Measurements from ENCODE around the gene AP3M1. TPM values are rescaled to one million over a fixed set of nuclear protein-coding genes. Genes with fewer than 3 reads are reported as not detected.
A peak's percentile ranks its signal among the peaks of the same experiment; 100 is the strongest.

AP3M1 gene
- total RNA-seq, 1 donor from 2014 or later = 28.0 TPM

DNA sequence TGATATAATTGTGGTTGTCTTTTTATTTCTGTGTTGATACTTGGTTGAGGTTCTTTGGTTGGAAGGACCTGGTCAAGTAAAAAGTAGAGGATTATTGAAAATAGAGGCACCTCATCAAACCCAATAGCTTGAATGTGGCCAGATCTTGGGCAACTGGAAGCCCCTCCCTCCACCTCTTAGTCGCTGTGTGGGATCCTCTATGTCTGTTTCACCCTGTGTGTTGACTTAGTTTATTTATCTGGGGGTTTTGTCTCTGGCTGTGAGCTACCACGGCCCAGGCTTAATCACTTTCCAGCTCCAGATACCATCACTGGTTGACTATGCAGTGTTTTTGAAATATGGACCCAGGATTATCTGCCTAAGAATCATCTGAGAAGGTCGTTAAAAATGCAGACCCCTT, 58.3 kb downstream of the AP3M1 start:
- DNase-seq (ENCODE audit: missing footprints) = no peak
- intact Hi-C loops (cut with DNase I) = no loop called here
- no peak for ATAC-seq

DNA sequence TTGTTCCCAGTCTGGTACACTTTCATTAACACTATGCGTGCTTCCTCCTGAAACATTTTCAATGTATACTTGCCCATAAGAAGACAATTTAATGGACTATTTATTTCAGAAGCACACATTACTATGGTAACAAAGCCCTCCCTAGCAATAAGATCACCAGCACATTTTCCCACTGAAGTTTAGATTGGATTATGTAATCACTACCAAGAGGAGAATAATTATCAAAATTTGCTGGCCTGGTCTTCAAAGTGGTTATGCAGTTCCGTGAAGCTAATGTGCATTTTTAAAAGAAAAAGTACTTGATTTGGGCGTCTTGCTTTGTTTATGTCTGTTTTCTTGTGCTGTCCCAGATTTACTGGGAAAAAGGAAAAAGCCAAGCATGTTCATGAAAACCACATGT, 61.9 kb downstream of the AP3M1 start:
- intact Hi-C loops (cut with DNase I) = no loop called here
- DNase-seq (ENCODE audit: missing footprints) = no peak

DNA sequence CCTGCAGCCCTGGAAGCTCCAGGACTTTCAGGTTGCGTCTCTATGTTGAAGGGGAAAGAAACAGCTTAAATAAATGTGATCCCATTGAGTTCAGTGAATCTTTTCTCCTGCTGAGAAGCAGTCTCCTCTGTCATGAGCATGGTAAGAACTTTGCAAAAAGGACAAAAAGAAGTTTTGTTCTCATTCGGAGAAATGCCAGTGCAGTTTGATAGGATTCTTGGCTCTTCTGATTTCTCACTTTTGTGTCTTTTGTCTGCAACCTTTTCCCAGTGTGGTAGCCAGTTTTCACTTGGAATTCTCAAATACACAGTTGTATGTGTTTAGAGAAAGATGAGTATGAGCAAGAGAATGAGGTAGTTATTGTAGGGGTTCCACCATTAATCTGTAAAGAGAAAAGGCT, 64.3 kb downstream of the AP3M1 start:
- intact Hi-C loops (cut with DNase I) = no loop called here
- ATAC-seq = no peak

More for the DNA sequence above, 61.9 kb downstream of the AP3M1 start:
- no peak for ATAC-seq

GRCh38 chr10:74084955-74085354, 65.7 kb downstream of the AP3M1 start:
- ATAC-seq = no peak
- no peak for DNase-seq (ENCODE audit: missing footprints)

More for the DNA sequence above, 64.3 kb downstream of the AP3M1 start:
- no peak for DNase-seq (ENCODE audit: missing footprints)

GRCh38 chr10:74083304-74083703, 67.3 kb downstream of the AP3M1 start:
- no peak for ATAC-seq

More at GRCh38 chr10:74084955-74085354, 65.7 kb downstream of the AP3M1 start:
- intact Hi-C loops (cut with DNase I) = loop anchor here (5.0 kb wide), 2 partner anchors 128 to 198 kb away; no protein-coding TSS in a partner anchor

DNA sequence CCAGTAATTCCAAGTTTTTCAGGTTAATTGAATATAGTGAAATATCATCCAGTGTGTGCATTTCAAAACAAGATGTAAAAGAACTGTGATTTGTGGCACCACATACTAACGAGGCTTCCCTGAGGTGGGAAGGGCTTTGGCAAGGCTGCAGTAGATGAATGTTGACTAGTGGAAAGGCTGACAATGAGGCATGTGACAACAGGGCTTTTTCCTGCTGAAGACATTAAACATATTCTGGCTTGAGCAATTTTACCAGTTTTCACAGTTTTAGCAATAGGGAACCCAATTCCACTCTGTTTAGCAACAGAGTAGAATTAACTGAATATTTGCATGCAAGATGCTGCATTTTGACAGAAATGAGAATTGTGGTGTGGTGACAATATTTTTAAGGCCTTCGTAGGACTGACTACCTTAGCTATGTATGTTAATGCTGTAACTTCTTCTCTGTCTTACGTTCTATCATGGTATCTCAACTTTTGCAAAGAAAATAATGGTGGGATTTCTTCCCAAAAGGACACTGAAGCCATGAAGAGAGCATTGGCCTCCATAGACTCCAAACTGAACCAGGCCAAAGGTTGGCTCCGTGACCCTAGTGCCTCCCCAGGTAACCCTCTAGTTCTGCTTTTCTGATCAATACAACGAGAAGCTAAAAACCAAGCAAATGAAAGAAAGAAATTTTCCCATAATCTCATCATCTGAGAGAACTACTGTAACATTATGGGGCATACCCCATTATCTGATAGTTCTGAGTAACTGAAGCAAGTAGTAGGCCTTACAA, 68.5 kb downstream of the AP3M1 start:
- no peak for ATAC-seq
- intact Hi-C loops (cut with DNase I) = loop anchor here (5.0 kb wide), 2 partner anchors 125 to 195 kb away; no protein-coding TSS in a partner anchor

More at GRCh38 chr10:74083304-74083703, 67.3 kb downstream of the AP3M1 start:
- intact Hi-C loops (cut with DNase I) = loop anchor here (5.0 kb wide), 2 partner anchors 126 to 196 kb away; no protein-coding TSS in a partner anchor
- no peak for DNase-seq (ENCODE audit: missing footprints)

GRCh38 chr10:74081192-74081803, 69.3 kb downstream of the AP3M1 start:
- no peak for DNase-seq (ENCODE audit: missing footprints)
- intact Hi-C loops (cut with DNase I) = loop anchor here (5.0 kb wide), 2 partner anchors 124 to 194 kb away; no protein-coding TSS in a partner anchor
- peak; percentile 49 for ATAC-seq

More for the DNA sequence above, 68.5 kb downstream of the AP3M1 start:
- DNase-seq (ENCODE audit: missing footprints) = no peak

DNA sequence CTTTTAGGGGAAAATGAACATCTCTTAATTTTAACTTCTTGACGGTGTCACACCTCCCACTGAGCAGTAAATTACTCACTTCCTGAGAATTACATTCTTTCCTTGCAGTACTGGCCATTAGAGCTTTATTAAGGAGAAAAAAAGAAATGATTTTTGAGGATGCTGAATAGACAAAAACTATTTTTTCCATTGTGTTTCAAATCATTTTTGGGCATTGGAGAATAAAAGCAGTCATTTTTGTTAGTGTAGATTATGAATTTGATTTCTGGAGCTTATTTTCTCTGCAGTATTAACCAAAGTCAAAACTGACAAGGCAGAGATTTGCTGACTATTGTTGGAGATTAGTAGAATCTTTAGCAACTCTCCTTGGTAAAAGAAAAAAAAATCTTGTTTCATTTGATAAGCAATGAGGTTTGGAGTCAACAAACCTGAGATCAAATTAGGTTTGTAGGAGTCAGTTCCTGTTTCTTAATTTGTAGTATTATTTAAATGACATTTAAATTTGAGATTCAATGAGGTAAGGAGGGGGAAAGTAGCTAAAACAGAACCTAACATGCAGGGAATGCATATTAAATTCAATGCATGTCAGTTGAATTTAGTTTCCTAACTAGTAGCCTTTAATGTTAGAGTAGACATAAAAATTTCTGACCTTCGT, 70.6 kb downstream of the AP3M1 start:
- no peak for DNase-seq (ENCODE audit: missing footprints)
- ATAC-seq = no peak
- intact Hi-C loops (cut with DNase I) = loop anchor here (5.0 kb wide), 4 partner anchors 43 to 203 kb away; no protein-coding TSS in a partner anchor

- no peak for DNase-seq (ENCODE audit: missing footprints)
- intact Hi-C loops (cut with DNase I) = loop anchor here (5.0 kb wide), 2 partner anchors 42 to 202 kb away; no protein-coding TSS in a partner anchor
- no peak for ATAC-seq
Measured at GRCh38 chr10:74079028-74079935, 71.3 kb downstream of the AP3M1 start.

- intact Hi-C loops (cut with DNase I) = loop anchor here (5.0 kb wide), 2 partner anchors 41 to 201 kb away; no protein-coding TSS in a partner anchor
- ATAC-seq = no peak
- DNase-seq (ENCODE audit: missing footprints) = no peak
Measured at GRCh38 chr10:74078037-74078436, 72.6 kb downstream of the AP3M1 start.

DNA sequence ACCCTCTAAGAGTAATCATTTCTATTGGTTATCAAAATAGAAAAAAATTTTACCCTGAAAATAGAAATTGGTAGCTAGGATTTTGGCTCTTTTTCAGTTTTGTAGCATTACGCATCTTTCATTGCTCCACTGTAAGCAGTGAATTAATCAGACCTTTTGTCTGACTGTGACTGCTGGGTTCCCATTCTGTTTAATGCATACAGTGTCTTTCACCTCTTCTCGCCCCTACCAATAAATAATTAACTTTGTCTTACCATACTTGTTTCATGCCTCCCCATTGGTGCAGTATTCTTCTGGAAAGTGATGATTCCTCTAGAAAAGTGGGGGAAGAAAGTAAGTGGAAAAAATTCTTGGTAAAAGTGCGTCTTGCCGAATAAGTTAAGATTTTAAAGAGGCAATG, 73.2 kb downstream of the AP3M1 start:
- ATAC-seq (no peak), DNase-seq (ENCODE audit: missing footprints) (no peak)
- intact Hi-C loops (cut with DNase I) = loop anchor here (5.0 kb wide), 2 partner anchors 40 to 200 kb away; no protein-coding TSS in a partner anchor

DNA sequence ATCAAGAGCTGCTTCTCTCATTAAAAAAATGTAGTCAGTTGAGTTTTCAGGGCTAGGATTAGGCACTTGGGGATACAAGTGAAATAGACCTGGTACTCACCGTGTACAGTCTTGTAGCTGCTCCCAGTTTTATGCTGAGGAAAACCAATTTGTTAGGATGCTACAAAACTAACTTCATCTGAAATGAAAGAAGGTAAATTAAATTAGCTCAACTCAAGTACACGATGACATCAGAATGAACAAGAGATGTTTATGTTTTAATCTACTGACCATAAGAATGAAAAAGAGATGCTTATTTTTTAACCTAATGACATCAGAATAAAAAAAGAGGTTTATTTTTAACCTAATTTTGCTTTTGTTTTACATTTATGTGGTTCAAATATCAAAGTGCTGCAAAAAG, 73.7 kb downstream of the AP3M1 start:
- ATAC-seq (no peak), DNase-seq (ENCODE audit: missing footprints) (no peak)
- intact Hi-C loops (cut with DNase I) = loop anchor here (5.0 kb wide), 2 partner anchors 40 to 200 kb away; no protein-coding TSS in a partner anchor

- no peak for ATAC-seq
- intact Hi-C loops (cut with DNase I) = loop anchor here (5.0 kb wide), 2 partner anchors 39 to 199 kb away; no protein-coding TSS in a partner anchor
- DNase-seq (ENCODE audit: missing footprints) = no peak
Measured at GRCh38 chr10:74075906-74076305, 74.7 kb downstream of the AP3M1 start.

- intact Hi-C loops (cut with DNase I) = loop anchor here (5.0 kb wide), 1 partner anchor 75 kb away; the partner anchor contains the start of gene VCL
- ATAC-seq (no peak), DNase-seq (ENCODE audit: missing footprints) (no peak)
Measured at GRCh38 chr10:74072503-74072902, 78.1 kb downstream of the AP3M1 start.

GRCh38 chr10:74071157-74071556, 79.5 kb downstream of the AP3M1 start:
- intact Hi-C loops (cut with DNase I) = loop anchor here (5.0 kb wide), 1 partner anchor 74 kb away; the partner anchor contains the start of gene VCL
- ATAC-seq (peak; percentile 75), DNase-seq (ENCODE audit: missing footprints) (no peak)

Data from Right ventricle myocardium inferior (tissue), 1 donor.